Fibroblast of lung (primary cell): Measurements from ENCODE around the gene DDX42.

ENCODE experiments used
- CTCF ChIP-seq, 2 donors: IDR thresholded peaks in 1 of 2; conservative IDR thresholded peaks in 1 of 2; 1 replicate in 1 of 2; 2 replicates in 1 of 2; pipeline ENCODE4 v1.5.1; 2011 to 2012; ENCODE audit warnings: low read length in 2 of 2, control low read depth in 1 of 2, inconsistent platforms in 1 of 2, low read depth in 1 of 2, mild to moderate bottlenecking in 1 of 2
- EZH2 ChIP-seq: IDR thresholded peaks from 2 replicates; pipeline ENCODE4 v1.5.1; 2012; ENCODE audit warnings: low read length, control low read depth, mild to moderate bottlenecking; ENCODE audit errors: missing control alignments

DNA sequence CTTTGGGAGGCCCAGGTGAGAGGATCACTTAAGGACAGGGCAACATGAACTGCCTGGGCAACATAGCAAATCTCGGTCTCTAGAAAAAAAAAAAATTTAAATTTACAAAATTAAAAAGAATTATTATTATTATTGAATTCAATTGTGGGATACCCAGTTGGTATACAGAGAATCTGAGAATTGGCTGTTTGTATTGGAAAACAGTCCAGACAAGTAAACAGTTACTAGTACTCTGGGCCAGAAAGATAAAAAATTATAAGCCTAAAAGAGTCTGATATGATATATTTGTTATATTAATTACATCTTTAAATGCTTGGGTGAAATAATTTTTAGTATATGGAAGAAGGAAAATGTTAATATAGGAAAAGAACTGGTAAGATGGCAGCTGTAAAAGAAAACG lies 15.5 kb upstream of the DDX42 start:
- no peak for TF ChIP-seq CTCF (conservative IDR thresholded peaks at IDR 0.05 in 1 of 2, IDR thresholded peaks at IDR 0.05 in 1 of 2; ENCODE audit: low read depth in 1 of 2, low read length in 2 of 2)
- TF ChIP-seq EZH2: no peak
